AG10803 (cell line): ENCODE results near the gene NAV3.

Experiments used
- DNase-seq: peaks from one replicate; pipeline ENCODE4 v3.0.0; 2010; ENCODE audit warnings: low read depth
- H3K4me3 ChIP-seq: 2 replicates; pipeline ENCODE4 v1.5.1; 2011; ENCODE audit warnings: mild to moderate bottlenecking, low read length, control low read depth
- CTCF ChIP-seq: conservative IDR thresholded peaks from 2 replicates; pipeline ENCODE4 v1.5.1; 2011; ENCODE audit warnings: mild to moderate bottlenecking, low read length, control low read depth, inconsistent platforms

NAV3 gene

GRCh38 chr12:77947746-77948145 is 117.1 kb downstream of the NAV3 start:
- no peak for DNase-seq
- no peak overlapping the region for H3K4me3 ChIP-seq
- TF ChIP-seq CTCF: no peak

GRCh38 chr12:77949943-77950342 is 119.2 kb downstream of the NAV3 start:
- no peak overlapping the region for H3K4me3 ChIP-seq
- DNase-seq: no peak
- no peak for TF ChIP-seq CTCF

- DNase-seq: no peak
- TF ChIP-seq CTCF: no peak
- no peak overlapping the region for H3K4me3 ChIP-seq
Observed at GRCh38 chr12:77953528-77954205, 123.0 kb downstream of the NAV3 start.

GRCh38 chr12:77954206-77954555 is 123.5 kb downstream of the NAV3 start:
- TF ChIP-seq CTCF: no peak
- no peak overlapping the region for H3K4me3 ChIP-seq
- no peak for DNase-seq

GRCh38 chr12:77957062-77957461 is 126.4 kb downstream of the NAV3 start:
- TF ChIP-seq CTCF: no peak
- DNase-seq: no peak
- no peak overlapping the region for H3K4me3 ChIP-seq

- no peak for DNase-seq
- no peak overlapping the region for H3K4me3 ChIP-seq
- no peak for TF ChIP-seq CTCF
Observed at GRCh38 chr12:77963576-77964178, 133.0 kb downstream of the NAV3 start.

GRCh38 chr12:77965790-77966189 is 135.1 kb downstream of the NAV3 start:
- no peak overlapping the region for H3K4me3 ChIP-seq
- DNase-seq: peak; percentile 30
- no peak for TF ChIP-seq CTCF
